GM21515 (cell line): ENCODE measurements around the gene CELF1.

Experiments
- ATAC-seq: cut with Tn5 transposase; IDR thresholded peaks from one replicate; pipeline ENCODE4 v1.9.1; 2021; ENCODE audit not compliant: unreplicated experiment

CELF1 gene

DNA sequence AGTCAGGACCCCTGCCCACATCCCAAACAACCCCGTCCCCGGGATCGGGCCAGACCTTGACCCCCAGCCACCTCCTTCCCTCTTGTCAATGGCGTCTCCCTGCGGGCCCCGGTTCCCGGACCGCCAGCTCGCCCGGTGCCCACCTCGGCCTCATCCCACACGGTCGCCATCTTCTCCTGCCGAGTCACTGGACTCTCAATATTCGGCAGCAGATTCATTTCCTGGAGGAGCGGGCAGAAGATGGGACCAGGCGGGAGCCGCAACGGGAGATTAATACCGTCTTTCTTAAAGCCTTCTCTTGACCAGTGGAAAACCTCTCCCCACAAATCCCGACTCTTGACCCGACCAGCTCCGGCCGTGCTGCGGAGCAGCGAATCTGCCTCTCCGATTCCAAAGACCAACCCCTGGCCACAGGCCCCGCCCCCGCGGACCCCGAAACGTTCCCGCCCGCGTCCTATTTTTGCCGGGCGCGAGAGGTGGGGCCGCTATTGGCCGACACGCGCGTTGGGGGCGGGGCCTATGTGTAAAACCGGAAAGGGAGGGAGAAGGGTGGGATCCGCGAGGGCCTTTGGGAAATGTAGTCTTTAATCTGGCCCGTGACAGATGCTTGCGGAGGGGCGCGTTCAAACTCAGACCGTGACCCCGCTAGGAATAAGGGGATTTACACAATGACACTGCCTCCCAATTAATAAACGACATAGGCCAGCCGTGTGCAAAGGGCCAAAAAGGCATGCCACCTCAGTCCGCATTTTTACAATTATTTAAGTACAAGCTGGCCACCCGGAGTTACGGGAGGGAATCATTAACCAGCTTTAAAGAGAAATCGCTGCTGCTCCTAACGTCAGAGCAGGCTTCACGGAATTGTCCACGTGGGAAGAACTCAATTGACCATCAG, 126.6 kb downstream of the CELF1 start, which contains the start of gene PSMC3:
PSMC3 (minus strand) TSS at position 378 of the 895 bp plus-strand sequence; CDS start at position 218, 160 bp downstream.
- peak; percentile 85 for ATAC-seq

DNA sequence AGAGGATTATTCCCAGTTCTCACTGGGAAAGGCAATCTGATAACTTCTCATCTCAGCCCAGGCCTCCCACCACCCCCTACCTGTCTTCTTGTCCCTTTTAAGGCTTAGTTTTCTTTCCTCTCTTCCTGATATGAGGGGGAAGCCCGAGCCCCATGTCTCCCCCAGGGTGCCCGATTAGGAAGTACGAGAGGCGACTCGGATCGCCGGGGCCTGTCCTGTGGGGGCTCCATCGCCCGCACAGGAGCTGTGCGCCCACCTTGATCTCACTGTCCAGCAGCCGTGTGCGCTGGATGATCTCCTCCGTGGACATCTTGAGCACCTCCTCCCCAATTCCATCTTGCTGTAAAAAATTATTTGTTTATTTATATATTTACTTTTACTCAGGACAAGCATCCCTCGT, 127.3 kb downstream of the CELF1 start:
- ATAC-seq, result no peak

DNA sequence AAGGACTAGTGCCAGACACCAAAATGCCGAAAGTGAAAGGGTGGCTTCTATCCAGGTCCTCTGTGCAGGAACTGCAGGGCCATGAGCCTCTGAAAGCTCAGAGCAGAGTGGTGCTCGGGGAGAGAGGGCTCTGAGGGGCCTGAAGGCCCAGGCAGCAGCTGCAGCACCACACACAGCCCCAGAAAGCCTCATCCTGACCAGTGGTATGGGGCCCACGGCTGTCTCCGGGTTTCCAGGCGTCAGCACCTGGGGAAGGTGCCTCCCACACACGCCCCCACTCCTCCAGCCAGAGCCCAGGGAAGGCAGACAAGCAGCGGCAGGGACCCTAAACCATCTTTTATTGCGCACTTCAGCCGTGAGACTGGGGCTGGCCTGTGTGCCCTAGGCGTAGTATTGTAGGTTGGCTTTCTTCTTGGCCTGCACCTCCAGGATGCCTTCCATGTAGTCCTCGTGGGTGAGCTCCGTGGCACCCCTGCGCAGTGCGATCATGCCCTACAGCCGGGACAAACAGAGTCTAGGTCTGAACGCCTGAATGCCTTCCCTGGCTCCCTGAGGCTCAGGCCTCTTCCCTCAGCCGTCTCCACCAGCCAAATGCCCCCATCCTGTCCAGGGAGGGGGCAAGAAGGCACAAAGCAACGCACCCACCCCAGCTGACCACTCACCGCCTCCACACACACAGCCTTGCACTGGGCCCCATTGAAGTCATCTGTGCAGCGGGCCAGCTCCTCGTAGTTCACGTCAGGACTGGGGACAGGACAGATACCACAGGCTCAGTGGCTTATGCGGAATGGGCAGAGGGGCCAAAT, 134.3 kb downstream of the CELF1 start:
- ATAC-seq, result no peak

DNA sequence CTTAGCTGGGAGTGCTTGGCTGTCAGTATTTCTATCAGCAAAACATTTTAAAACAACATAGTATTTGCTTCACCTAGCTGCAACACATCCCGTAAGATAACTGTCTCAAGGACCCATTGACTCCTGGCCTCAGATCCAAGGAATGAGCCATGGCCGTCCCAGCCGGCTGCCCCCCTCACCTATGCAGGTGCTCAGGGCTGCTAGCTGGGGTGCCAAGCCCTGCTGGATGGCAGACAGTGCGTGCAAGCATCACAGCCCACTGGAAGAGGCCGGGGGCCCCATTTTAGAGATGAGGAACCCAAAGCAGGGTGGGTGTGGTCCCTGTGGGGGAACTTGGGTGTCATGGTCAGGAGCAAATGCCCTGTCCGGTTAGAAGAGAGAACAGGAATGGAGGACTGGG, 135.2 kb downstream of the CELF1 start:
- no peak for ATAC-seq

DNA sequence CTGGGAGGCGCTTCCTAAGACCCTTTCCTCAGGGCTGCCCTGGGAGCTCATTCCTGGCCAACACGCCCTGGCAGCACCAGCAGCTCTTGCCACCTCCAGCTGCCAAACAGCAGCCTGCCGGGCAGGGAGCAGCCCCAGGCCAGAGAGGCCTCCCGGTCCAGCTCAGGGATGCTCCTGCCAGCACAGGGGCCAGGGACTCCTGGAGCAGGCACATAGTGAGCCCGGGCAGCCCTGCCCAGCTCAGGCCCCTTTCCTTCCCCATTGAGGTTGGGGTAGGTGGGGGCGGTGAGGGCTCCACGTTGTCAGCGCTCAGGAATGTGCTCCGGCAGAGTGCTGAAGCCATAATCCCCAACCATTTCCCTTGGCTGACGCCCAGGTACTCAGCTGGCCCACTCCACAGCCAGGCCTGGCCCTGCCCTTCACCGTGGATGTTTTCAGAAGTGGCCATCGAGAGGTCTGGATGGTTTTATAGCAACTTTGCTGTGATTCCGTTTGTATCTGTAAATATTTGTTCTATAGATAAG, 136.9 kb downstream of the CELF1 start:
- ATAC-seq, result no peak
